HG03378 (cell line): ENCODE measurements around the gene PLEKHJ1.

Experiments
- ATAC-seq: cut with Tn5 transposase; IDR thresholded peaks from one replicate; pipeline ENCODE4 v1.9.1; 2021; ENCODE audit warnings: mild to moderate bottlenecking, moderate library complexity; ENCODE audit not compliant: unreplicated experiment

Gene PLEKHJ1

DNA sequence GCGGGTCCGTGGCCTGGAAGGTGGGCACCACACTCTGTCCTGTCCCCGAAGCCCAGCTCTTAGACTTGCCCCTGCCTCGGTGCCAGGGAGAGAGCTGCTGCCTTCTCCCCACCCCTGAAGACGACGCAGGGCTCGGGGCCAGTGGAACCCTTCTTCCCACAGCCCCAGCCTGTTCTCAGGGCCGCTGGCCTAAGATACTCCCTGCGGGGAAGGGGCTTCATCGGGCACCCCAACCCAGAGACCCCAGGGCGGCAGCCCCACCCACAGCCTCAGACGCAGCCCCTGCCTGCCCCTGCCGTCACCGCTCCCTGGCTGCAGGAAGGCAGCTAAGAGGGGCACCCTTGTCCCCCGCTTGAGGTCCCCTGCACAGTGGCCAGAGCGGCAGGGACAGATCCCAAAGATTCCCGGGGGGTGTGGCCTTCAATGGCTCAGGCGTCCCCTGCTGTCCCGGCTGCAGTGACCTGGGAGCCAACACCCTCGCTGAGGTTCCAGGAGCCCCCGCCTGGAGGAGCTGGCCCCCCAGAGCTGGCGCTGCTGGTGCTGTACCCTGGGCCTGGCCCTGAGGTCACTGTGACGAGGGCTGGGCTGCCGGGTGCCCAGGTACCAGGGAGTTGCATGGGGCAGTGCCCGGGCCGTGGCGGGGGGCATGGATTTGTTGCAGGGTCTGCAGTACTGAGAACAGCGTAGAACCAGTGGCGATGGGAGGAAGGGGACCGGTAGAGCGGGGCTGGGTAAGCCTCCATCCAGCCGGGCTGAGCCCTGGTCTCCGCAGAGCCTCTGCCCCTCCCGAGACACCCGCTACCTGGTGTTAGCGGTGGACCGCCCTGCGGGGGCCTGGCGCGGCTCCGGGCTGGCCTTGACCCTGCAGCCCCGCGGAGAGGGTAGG lies 14.0 kb upstream of the PLEKHJ1 start:
- no peak for ATAC-seq

DNA sequence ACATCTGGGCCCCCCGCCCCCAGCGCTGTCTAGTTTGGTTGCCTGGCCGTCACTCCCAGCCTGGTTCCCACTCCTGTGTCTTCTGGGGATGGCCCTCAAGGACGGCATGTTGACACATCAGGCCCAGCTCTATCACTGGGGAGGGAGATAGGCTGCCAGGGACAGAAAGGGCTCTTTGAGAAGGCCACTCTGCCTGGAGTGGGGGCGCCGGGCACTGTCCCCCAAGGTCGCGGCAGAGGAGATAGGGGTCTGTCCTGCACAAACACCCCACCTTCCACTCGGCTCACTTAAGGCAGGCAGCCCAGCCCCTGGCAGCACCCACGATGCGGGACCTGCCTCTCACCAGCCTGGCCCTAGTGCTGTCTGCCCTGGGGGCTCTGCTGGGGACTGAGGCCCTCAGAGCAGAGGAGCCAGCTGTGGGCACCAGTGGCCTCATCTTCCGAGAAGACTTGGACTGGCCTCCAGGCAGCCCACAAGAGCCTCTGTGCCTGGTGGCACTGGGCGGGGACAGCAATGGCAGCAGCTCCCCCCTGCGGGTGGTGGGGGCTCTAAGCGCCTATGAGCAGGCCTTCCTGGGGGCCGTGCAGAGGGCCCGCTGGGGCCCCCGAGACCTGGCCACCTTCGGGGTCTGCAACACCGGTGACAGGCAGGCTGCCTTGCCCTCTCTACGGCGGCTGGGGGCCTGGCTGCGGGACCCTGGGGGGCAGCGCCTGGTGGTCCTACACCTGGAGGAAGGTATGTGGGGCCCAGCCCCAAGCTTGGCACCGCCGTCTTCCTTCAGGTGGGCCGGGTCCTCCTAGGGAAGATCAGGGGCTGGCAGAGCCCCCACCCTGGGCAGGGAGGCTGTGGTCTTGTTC lies 13.1 kb upstream of the PLEKHJ1 start, which contains the start of gene AMH:
Gene AMH (plus strand): TSS at position 314 of the 857 bp plus-strand sequence. CDS start 10 bp downstream, at position 324.
- ATAC-seq: no peak

DNA sequence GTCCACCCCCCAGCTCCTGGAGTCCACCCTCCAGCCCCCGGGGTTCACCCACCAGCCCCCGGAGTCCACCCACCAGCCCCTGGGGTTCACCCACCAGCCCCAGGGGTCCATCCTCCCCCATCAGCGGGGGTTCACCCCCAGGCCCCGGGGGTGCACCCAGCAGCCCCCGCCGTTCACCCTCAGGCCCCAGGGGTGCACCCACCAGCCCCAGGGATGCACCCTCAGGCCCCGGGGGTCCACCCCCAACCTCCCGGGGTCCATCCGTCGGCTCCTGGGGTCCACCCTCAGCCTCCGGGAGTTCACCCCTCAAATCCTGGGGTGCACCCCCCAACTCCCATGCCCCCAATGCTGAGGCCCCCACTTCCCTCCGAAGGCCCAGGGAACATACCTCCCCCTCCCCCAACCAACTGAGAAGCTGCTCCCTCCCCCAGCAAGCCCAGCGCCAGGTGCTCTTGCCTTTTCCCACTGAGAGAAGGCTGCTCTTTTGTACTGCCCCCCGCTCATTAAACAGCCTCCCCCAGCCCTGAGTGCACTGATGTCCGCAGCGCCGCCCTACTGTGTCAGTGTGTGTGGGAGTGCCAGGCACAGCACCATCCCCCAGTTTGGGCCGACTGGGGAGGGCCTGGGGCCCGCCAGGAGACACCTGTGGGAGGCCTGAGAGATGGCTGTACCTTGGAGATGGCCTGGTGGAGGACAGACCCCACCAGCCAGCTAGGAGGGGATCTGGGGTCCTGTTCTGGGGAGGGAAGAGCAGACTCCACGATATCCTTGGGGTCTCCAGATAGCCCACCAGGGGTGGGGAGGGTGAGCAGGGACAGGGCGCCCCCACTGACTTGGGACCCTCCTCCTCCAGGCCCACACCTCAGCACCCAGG lies 12.2 kb upstream of the PLEKHJ1 start:
- no peak for ATAC-seq

DNA sequence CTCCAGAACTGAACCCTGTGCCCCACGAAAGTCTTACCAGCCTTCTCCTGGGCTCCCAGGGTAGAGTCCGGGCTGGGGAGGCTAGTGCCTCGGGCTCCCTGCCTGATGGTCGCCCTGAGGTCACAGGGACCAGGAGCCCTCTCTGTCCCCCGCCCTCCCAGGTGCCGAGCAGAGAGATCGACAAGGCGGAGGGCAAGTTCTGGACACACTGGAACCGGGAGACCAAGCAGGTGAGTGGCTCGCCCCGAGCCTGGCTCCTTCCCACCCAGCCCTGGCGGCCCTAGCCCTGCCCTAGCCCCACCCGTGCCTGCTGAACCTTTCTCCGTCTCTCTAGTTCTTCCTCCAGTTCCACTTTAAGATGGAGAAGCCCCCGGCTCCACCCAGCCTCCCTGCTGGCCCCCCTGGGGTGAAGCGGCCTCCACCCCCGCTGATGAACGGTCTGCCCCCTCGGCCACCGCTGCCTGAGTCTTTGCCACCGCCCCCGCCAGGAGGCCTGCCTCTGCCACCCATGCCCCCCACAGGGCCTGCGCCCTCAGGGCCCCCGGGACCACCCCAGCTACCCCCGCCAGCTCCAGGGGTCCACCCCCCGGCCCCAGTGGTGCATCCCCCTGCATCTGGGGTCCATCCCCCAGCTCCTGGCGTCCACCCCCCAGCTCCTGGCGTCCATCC lies 11.4 kb upstream of the PLEKHJ1 start:
- ATAC-seq: no peak

DNA sequence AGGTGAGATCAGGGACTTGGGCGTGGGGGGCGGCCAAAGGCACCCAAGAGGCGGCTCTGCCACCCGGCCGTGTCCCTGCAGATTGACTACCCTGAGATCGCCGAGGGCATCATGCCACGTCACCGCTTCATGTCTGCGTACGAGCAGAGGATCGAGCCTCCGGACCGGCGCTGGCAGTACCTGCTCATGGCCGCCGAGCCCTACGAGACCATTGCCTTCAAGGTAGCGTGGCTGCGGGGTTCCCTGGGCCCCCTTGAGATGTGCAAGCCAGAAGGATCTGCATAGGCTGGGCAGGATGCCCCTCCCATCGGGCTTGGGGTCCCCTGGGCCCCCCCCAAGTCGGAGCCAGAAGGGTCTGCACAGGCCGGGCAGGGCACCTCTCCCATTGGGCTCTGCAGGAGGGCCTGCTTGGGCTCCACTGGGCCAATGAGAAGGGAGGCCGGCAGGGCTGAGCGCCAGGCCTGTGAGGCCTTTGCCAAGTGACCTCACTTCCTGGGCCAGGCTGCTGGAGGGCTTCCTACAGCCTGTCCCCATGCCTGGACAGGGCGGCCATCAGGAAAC lies 10.8 kb upstream of the PLEKHJ1 start:
- no peak for ATAC-seq

DNA sequence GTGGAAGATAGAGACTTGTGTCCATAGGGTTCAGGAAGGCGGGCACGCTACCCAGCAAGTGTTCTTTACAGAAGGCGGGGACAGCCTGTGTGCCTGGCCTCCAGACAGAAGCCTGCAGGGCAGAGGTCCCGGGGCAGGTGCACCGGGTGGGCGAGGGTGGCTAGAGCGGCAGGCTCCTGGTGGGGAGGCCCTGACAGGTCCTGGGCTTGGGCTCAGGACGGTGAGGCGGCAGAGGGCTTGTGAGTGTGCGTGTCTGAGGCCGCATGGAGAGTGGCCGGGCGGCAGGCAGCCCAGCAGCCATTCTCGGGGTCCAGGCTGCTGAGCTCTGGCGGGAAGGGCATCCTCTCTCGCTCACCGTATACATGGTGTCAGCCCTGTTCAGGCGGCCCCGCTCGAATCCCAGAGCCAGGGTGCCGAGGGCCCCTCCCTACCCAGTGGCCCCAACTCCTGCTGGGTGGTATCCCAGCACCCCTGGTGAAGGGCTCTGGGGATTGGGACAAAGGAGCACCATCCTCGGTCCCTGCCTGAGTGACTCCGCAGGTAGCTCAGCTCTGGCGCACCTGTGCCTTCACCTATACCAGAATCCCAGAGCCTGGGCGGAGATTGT lies 10.0 kb upstream of the PLEKHJ1 start:
- no peak for ATAC-seq

DNA sequence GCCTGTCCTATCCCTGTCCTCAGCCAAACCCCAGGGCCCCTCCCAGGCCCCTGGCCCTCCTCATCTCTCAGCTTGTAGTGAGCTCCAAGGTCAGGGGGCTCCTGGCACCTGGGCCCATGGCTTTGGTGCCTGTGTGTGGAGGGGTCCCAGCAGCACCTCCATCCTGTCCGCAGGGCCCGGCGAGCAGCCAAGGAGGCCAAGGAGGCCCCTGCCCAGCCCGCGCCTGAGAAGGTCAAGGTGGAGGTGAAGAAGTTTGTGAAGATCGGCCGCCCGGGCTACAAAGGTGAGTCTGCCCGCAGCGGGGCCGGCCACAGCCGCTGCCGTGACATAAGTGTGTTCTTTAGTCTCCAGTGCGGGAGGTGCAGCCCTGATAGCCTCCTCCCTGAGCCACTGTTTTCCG lies 9.1 kb upstream of the PLEKHJ1 start:
- no peak for ATAC-seq

DNA sequence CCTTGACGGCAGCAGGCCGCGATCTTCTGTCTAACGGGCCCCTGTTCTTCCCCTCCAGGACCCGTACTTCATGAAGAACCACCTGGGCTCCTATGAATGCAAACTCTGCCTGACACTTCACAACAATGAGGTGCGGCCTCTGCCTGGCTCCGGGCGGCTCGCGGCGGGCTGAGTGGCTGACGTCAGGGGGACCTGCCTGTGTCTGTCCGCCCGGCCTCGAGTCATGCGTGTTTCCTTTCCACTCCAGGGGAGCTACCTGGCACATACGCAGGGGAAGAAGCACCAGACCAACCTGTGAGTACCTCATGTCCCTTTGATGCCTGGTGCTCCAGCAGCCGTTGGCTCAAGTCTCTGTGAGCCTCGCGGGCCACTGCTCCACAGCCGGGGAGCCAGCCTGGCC lies 8.4 kb upstream of the PLEKHJ1 start:
- no peak for ATAC-seq

DNA sequence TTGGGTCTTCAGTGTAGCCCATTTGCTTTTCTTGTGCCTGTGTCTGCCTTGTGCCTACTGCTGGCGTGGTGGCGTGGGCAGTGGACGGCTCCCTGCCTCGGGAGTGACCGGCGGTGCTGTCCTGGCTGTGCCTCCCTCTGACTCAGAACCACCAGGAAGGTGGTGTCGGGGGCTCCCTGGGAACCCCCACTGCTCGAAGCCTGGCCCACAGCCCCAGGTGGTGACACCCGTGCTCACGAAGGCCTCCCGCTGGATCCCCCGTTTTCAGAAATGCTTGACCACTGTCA lies 7.9 kb upstream of the PLEKHJ1 start:
- no peak for ATAC-seq

DNA sequence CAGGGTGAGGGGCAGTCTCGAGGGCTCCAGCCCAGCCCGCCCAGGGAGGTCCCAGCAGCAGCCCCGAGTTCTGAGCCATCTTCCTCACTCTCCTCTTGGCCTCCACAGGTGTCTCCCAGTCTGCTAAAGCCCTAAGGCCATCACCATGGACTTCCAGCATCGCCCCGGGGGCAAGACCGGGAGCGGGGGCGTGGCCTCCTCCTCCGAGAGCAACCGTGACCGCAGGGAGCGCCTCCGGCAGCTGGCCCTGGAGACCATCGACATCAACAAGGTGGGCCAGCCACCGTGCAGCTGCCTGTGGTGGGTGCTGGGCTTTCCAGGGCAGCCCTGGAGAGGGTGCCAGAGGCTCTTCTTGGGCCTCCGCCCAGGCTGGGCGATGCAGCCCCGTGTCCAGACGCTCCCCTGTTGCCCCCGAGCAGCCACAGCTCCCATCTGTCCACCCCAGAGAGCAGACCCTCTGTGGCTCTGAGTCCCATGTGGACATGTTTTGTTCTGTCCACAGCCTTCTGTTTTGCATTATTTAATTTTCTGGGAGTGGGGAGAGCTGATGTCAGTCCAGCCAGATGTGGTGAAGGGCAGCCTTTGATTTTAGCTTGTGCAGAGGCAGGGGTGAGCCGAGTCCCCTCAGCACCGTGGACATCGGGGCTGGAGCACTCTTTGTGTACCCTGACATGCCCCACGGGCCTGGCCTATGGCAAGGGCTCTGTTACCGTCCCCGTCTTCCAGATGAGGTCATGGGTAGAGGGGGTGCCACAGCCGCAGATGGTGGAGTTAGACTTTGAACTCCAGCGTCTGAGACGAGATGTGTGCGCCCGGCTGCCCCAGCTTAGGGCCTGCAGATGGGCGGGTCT lies 7.4 kb upstream of the PLEKHJ1 start:
- ATAC-seq: no peak

DNA sequence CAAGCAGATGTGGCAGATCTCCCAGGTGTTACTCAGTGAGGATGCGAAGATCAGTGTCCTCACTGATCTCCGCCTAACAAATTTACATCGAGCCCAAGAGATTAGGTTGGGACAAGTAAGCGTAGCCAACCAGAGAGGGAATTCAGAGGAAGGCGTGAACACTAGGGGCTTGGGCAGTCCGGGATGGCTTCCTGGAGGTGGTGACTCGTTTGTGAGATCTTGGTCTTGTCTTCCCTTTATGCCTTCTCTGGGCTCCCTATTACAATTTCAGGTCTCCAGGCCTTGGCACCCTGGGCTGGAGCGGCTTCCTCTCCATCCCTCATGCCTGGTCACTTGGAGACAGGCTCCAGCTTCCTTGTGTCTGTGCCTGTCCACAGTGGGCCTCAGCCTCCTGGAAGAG lies 6.7 kb upstream of the PLEKHJ1 start:
- no peak for ATAC-seq

DNA sequence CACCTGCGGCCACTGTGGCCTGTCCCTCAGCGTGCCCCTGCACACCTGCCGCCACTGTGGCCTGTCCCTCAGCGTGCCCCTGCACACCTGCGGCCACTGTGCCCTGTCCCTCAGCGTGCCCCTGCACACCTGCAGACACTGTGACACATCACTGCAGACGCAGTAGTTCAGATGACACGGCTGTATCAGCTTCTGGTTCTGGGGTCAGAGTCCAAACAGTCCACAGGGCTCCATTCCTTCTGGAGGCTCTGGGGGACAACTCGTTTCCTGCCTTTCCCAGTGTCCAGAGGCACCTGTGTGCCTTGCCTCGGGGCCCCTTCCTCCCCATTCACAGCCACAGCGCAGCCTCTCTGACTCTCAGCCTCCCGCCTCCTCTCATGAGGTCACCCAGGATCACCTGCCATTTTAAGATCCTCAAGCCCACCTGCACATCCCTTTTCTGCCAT lies 6.0 kb upstream of the PLEKHJ1 start:
- ATAC-seq: no peak

DNA sequence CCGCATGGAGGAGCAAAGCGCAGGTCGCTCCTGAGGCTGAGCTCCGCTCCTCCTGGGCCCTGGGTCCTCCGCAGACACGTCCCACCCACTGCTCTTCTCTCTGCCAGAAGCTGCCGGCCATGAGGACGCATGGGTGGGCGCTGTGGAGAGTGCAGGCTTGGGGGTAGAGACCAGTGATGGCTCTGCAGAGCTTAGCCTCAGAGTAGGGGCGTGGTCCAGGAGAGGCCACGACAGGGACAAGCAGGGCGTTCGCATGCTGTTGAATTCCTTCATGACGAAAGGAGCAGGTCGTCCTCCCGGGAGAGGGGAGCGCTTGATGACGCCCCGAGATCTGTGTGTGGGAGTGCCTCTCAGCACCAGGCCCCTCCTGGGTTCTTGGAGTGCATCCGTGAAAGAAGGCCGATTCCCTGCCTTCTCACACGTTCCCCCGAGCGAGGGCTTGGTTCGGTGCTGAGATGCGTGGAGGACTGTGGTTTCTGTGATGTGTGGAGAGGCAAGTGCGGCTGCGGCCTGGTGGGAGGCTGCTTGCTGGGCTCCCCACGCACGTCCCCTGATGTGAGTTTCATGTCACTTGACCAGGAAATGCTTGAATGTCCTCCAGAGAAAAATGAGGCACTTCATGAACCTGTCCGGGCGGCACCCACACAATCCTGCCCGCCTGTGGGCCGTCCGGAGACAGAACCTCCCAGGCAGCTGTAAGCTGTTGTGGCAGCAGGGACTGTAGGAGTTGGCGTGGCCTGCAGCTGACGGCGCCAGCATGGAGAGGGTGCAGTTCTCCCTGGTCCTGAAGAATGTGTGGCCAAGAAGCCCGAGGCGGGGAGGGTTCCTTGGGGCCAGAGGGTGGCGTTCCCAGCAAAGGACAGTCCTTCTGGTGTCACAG lies 5.0 kb upstream of the PLEKHJ1 start:
- no peak for ATAC-seq

DNA sequence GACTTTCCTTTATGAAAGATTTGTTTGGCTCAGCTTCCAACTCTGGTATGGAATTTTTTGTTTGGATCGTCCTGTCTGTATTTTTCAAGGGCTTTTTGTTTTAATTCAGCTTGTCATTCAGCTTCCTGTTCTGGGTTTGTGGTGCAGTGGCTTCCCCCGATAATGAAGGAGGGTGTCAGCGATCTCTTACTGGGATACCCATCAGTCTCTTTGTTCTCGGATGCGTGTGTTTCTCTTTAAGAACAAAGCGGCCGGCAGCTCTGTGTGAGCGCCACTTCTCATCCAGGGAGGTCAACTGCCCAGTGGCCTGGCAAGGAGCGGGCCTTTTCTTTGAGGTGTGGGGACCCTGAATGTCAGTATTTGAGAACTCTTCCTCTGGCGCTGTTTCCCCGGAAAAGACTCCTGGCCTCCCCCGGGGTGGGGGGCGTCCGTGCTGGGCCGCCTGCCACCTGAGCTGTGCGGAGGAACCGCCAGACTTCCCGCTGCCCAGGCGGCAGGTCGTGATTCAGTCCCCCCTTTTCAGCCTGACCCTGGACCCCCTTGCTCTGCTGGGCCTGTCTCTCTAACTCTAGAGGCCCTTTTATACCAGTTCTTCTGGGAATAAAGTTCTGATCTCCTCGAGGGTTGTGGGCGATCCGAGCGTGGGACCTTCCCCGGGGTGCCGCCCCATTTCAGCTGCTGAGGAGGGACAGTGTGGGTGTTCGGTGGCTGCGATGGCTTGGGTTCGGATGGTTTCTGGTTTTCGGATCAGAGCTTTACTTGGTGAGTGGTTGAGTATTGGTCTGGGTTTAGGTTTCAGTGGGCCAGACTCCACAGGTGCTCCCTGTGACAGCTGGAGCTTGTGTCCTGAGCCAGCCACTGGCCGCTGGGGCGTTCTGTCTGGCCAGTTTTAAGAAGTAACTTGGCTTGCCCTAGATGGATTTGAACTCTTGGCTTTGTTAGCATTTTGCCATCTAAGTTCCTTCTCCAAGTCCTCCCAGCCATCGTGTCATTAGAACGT lies 3.9 kb upstream of the PLEKHJ1 start:
- ATAC-seq: no peak

DNA sequence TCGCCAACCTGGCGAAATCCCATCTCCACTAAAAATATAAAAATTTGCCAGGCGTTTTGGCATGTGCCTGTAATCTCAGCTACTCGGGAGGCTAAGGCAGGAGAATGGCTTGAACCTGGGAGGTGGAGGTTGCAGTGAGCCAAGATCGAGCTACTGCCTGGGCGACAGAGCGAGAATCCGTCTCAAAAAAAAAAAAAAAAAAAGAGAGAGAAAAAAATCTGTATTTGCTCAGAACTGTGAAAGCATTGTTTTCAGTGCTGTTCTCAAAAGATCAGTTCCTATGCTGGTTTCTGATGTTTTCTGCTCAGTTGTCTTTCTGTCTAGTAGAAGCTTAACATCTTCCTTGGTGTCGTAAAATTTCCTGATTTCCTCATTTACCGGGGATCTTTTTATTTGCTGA lies 3.0 kb upstream of the PLEKHJ1 start:
- no peak for ATAC-seq

DNA sequence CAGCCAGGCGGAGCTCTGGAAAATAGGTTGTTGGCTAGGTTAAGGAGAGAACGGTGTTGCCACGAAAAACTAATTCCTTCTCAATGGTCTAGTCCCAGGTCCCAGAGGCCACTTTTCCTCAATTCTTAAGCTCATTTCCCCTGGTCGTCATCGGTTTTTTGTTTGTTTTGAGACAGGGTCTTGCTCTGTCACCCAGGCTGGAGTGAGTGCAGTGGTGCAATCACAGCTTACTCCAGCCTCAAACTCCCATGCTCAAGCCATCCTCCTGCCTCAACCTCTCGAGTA lies 1.7 kb upstream of the PLEKHJ1 start:
- no peak for ATAC-seq
